Measurements from ENCODE around the gene SLC23A3.

GRCh38 chr2:219129589-219129988 is 40.2 kb downstream of the SLC23A3 start:
- TF ChIP-seq CTCF (IDR thresholded peaks at IDR 0.05; ENCODE audit: low read length) (no peak), EZH2 (IDR thresholded peaks at IDR 0.05; ENCODE audit: borderline replicate concordance, low read length) (no peak)
